HUES48 (cell line): ENCODE measurements around the gene GCC2.
A peak's percentile ranks its signal among the peaks of the same experiment; 100 is the strongest.

Experiments used
- H3K27ac ChIP-seq: one replicate; pipeline ENCODE4 v1.7.0; 2013; ENCODE audit warnings: low read depth, low read length, inconsistent platforms
- H3K27me3 ChIP-seq: 2 replicates; pipeline ENCODE4 v1.6.1; 2013; ENCODE audit warnings: mild to moderate bottlenecking, low read length; ENCODE audit not compliant: control insufficient read depth, insufficient read depth
- H3K36me3 ChIP-seq: 2 replicates; pipeline ENCODE4 v1.6.1; 2013; ENCODE audit warnings: low read length; ENCODE audit not compliant: control insufficient read depth, insufficient read depth
- H3K4me1 ChIP-seq: 2 replicates; pipeline ENCODE4 v1.6.1; 2013; ENCODE audit warnings: mild to moderate bottlenecking, low read length; ENCODE audit not compliant: control insufficient read depth, insufficient read depth
- H3K4me3 ChIP-seq: 2 replicates; pipeline ENCODE4 v1.5.1; 2013; ENCODE audit warnings: mild to moderate bottlenecking, low read depth, low read length
- H3K9ac ChIP-seq: 2 replicates; pipeline ENCODE4 v1.6.1; 2013; ENCODE audit warnings: mild to moderate bottlenecking, low read depth, low read length, moderate library complexity
- H3K9me3 ChIP-seq: 2 replicates; pipeline ENCODE4 v1.6.1; 2013; ENCODE audit warnings: low read length; ENCODE audit not compliant: control insufficient read depth, insufficient read depth

GCC2 gene, protein sequence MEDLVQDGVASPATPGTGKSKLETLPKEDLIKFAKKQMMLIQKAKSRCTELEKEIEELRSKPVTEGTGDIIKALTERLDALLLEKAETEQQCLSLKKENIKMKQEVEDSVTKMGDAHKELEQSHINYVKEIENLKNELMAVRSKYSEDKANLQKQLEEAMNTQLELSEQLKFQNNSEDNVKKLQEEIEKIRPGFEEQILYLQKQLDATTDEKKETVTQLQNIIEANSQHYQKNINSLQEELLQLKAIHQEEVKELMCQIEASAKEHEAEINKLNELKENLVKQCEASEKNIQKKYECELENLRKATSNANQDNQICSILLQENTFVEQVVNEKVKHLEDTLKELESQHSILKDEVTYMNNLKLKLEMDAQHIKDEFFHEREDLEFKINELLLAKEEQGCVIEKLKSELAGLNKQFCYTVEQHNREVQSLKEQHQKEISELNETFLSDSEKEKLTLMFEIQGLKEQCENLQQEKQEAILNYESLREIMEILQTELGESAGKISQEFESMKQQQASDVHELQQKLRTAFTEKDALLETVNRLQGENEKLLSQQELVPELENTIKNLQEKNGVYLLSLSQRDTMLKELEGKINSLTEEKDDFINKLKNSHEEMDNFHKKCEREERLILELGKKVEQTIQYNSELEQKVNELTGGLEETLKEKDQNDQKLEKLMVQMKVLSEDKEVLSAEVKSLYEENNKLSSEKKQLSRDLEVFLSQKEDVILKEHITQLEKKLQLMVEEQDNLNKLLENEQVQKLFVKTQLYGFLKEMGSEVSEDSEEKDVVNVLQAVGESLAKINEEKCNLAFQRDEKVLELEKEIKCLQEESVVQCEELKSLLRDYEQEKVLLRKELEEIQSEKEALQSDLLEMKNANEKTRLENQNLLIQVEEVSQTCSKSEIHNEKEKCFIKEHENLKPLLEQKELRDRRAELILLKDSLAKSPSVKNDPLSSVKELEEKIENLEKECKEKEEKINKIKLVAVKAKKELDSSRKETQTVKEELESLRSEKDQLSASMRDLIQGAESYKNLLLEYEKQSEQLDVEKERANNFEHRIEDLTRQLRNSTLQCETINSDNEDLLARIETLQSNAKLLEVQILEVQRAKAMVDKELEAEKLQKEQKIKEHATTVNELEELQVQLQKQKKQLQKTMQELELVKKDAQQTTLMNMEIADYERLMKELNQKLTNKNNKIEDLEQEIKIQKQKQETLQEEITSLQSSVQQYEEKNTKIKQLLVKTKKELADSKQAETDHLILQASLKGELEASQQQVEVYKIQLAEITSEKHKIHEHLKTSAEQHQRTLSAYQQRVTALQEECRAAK (N-terminal part only)

DNA sequence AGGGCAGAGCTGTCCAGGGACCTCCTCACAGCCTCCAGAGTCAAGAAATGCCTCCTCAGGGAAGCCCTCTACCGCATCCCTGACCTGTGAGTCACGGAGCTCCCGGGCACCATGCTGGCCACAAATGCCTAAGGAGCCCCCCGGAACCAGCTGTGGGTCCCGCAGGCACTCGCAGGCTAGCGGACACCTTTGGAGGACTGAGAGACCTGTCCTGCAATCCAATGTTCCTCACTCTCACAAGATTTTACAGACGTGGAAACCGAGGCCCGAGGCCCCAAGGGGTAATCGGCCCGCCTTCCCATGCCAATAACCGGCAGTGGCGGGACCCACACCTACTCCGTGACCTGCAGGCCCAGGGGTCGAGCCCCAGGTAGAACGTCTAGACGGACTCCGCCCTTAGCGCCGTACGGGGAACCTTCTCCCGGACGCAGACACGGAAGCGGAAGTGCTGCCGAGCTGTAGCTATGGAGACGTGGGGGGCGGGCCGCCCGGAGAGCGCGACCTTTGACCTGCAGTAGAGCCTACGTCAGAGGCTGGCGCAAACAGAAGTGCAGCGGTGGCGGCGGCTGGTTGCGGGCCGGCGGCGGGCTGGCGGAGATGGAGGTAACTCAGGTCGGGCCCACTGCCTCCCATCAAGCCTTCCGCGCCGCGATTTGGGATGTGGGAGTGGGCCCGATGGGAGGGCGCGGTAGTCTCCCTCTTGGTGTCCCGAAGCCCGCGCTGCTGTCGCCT, at the start of gene GCC2:
GCC2 (plus strand) TSS at position 529 of the 732 bp plus-strand sequence; CDS start at position 598, 69 bp downstream.
- peaks cover 31% of the 10 kb centered on the region for H3K36me3 ChIP-seq
- peak within 1 kb of the TSS; percentile 84 for H3K9ac ChIP-seq
- H3K27ac ChIP-seq: peak within 1 kb of the TSS; percentile 96
- H3K9me3 ChIP-seq: no peaks in the 10 kb centered on the region
- peak within 1 kb of the TSS; percentile 91 for H3K4me3 ChIP-seq
- H3K27me3 ChIP-seq: no peaks in the 10 kb centered on the region
- peaks cover 14% of the 10 kb centered on the region for H3K4me1 ChIP-seq

DNA sequence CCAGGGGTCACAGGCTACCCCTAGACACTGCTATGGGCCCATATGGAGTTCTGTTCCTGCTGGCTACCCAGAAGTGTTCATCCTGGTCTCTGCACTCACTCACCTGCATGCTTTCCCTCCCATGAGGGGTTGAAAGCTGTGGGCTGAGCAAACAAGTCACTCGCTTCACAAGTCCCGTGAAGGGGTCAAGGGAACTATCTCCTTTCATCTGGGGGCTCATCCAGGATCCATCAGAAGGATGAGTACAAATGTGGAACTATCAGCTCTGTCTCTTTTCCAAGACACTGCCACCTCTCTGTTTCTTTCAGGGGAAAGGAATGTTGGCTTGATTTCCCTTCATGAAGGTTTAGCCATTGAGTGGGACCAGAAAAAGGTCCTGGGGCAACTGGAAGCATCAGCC, 49.5 kb upstream of the GCC2 start:
- peaks cover 24% of the 10 kb centered on the region for H3K9me3 ChIP-seq
- H3K9ac ChIP-seq: no peak overlapping the region
- peaks cover 15% of the 10 kb centered on the region; the same call in 1 of the 2 replicates for H3K4me1 ChIP-seq
- no peaks in the 10 kb centered on the region for H3K36me3 ChIP-seq
- no peak overlapping the region for H3K27ac ChIP-seq
- H3K4me3 ChIP-seq: no peak overlapping the region
- no peaks in the 10 kb centered on the region for H3K27me3 ChIP-seq

DNA sequence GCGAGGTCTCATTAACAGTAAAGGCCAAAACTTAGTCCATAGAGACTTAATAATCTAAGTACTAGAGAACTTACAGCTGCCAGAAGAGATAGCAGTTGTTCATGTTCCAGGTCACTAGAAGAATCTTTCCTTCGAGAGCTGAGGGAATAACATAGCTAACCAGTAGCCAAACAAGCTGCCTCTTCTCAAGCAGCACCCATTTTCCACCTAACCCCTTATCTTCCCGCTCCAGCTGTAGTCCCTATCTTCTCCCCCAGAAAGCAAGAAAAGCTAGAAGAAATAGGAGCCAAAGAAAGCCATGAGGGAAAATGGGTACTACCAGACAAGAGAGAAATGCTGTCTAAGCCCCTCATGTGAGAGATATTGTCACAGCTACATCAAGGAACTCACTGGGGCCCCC, 47.2 kb upstream of the GCC2 start:
- Histone ChIP-seq H3K9me3 (peaks cover 43% of the 10 kb centered on the region), H3K36me3 (no peaks in the 10 kb centered on the region), H3K27me3 (no peaks in the 10 kb centered on the region), H3K4me1 (peaks cover 12% of the 10 kb centered on the region; the same call in 1 of the 2 replicates), H3K4me3 (no peak overlapping the region), H3K27ac (no peak overlapping the region), H3K9ac (no peak overlapping the region)

DNA sequence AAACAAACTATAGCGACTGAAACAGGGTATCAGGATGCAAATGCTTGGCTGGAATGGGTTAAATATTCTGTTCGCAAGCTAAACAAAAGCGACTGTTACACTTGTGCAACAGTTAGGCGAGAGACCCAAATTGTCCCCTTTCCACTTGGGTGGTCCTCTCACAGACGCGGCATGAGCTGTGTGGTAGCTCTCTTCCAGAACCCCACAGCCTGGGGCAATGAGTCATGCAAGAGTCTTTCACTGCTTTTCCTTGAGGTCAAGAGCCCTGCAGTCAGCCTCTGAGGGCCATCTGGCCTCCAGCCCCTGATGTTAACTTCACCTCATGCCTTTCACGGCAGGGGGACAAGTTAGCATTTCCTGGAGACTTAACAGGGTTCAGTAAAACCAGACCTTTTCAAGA, 45.5 kb upstream of the GCC2 start:
- peaks cover 35% of the 10 kb centered on the region for H3K9me3 ChIP-seq
- no peak overlapping the region; the same call in 1 of the 2 replicates for H3K4me3 ChIP-seq
- no peak overlapping the region for H3K9ac ChIP-seq
- H3K4me1 ChIP-seq: peaks cover 12% of the 10 kb centered on the region; the same call in 1 of the 2 replicates
- H3K27ac ChIP-seq: peak overlapping the region; percentile 91
- no peaks in the 10 kb centered on the region for H3K27me3 ChIP-seq
- H3K36me3 ChIP-seq: no peaks in the 10 kb centered on the region

DNA sequence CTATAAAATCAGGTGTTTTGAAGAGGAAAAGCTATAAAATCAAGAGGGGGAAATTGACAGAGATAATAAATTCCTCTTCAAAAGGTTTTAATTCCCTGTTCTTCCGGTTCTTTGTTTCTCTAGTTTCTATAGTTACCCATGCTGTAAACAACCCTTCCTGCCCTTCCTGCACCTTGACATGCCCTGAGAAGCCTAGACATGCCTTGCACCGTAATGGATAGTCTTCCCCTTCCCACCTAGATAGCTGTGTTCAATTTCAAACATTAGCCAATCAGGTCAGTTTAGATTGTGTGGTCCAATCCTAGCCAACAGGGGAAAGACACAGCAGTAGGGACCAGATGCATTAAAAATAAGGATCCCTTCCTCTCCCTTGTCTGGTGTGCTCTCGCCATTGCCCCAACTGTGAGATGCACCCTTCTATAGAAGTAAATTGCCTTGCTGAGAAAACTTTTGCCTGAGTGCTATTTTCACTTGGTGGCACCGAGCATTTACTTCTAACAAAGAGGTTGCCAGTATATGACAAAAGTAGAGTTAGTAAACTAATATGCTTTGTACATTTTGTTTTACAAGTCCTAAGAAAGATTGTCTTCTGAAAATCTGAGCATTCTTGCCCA, 44.1 kb upstream of the GCC2 start:
- Histone ChIP-seq H3K9ac (no peak overlapping the region), H3K9me3 (peaks cover 23% of the 10 kb centered on the region), H3K36me3 (no peaks in the 10 kb centered on the region), H3K4me1 (peaks cover 12% of the 10 kb centered on the region; the same call in 1 of the 2 replicates), H3K4me3 (no peak overlapping the region), H3K27ac (no peak overlapping the region), H3K27me3 (no peaks in the 10 kb centered on the region)

DNA sequence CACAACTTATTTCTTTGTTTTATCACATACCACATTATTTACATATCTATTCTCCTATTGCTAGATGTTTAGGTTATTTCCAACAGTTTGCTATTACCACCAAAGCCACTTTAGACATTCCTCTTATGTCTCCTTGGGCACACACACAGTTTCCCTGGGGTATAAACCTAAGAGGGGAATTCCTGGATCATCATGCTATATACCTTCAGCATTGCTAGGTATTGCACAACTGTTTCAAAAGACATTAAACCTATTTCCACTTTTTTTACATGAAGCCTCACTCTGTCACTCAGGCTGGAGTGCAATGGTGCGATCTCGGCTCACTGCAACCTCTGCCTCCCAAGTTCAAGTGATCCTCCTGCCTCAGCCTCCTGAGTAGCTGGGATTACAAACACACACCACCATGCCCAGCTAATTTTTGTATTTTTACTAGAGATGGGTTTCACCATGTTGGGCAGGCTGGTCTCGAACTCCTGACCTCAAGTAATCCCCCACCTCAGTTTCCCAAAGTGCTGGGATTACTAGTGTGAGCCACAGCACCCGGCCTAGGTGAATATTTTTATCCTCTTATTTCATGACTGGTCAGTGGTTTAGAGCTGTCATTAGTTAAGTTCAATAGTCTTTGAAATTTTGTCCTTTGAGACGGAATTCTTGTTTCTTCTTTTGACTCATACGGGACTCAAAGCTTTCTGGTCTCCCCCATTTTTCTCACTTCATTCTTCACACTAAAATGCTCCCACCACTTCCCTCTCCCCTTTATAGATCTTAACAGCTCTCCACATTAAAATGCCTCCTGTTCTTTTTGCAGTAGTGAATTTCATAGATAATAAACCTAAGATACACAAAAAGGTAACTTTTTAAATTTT, 40.9 kb upstream of the GCC2 start:
- Histone ChIP-seq H3K27me3 (no peaks in the 10 kb centered on the region), H3K36me3 (no peaks in the 10 kb centered on the region), H3K9ac (no peak overlapping the region), H3K9me3 (peaks cover 23% of the 10 kb centered on the region), H3K4me1 (peaks cover 7% of the 10 kb centered on the region; the same call in 1 of the 2 replicates), H3K27ac (no peak overlapping the region), H3K4me3 (no peak overlapping the region)

DNA sequence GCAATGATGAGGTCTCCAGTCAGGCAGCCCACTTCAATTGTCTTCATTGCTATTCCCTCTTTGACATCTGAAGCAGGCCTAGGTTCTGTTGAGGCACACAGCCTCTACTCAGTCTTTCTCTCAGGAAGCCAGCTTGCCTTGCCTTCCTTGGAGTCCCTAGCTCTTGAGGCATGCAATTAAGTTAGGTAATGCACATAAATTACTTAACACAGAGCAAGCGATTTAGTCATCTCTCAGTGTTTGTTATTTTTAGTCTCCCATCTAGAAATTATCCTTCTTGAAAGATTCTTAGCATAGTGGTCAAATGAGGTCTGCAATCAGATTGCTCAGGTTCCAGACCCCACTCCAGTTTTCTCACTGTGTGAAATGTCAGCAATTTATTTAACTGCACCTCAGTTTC, 39.2 kb upstream of the GCC2 start:
- Histone ChIP-seq H3K9me3 (peaks cover 17% of the 10 kb centered on the region), H3K27ac (no peak overlapping the region), H3K27me3 (no peaks in the 10 kb centered on the region), H3K9ac (no peak overlapping the region), H3K36me3 (no peaks in the 10 kb centered on the region), H3K4me3 (no peak overlapping the region), H3K4me1 (no peaks in the 10 kb centered on the region)

DNA sequence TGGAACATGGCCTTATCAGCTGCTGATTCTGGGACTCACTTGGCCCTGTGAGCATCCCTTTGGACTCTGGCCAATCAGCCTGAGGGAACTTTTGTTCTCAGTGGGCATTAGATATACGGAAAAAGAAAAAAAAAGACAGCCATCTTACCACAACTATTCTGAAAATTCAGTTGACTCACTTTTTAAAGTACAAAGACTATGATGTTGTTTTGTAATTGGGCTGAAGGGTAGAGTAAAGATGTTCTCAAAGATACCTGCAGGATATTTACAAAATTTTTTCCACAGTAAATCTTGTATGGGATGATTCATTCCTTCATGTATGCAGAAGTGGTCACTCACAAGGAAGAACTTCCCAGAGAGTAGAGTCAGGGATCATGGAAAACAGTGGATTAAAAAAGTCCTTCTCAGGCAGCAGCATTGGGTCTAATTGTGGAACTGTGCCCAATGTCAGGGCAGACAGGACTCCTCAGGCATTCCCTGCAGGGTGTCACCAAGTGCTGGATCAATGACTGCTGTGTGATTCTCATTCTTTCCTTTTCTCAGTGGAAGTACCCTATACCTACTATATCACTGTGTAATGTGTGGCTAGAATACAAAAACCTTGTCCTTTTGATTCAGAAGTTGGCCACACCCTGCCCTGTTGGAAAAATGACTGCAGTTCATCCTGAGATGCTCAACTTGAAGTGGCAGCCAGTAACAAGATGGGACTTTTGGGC, 35.9 kb upstream of the GCC2 start:
- Histone ChIP-seq H3K4me3 (no peak overlapping the region), H3K27ac (no peak overlapping the region), H3K9ac (no peak overlapping the region), H3K36me3 (no peaks in the 10 kb centered on the region), H3K9me3 (no peaks in the 10 kb centered on the region), H3K4me1 (no peaks in the 10 kb centered on the region), H3K27me3 (no peaks in the 10 kb centered on the region)

DNA sequence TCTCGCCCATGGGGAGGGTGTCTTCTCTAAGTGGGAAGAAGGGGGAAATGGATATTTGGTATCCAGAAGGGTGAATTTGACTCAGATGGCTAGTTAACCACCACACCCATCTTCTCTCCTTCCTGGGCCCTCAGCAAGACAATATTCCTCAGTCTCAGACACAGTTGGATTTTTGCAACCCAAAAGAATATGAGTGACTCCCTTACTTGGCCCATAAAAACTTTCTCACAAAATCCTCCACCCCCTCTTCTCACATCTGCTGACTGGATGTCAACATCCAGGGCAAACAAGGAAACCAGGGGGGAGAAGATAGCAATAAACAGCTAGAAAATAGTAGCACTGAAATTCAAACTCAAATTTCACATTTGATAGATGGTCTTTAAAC, 35.3 kb upstream of the GCC2 start:
- Histone ChIP-seq H3K36me3 (no peaks in the 10 kb centered on the region), H3K4me3 (no peak overlapping the region)

More for the DNA sequence above, 35.3 kb upstream of the GCC2 start:
- no peaks in the 10 kb centered on the region for H3K9me3 ChIP-seq
- no peaks in the 10 kb centered on the region for H3K4me1 ChIP-seq
- no peak overlapping the region for H3K9ac ChIP-seq
- H3K27ac ChIP-seq: no peak overlapping the region
- no peaks in the 10 kb centered on the region for H3K27me3 ChIP-seq
